ENCODE results near the gene ETV6. TPM values are rescaled to one million over a fixed set of nuclear protein-coding genes. Genes with fewer than 3 reads are reported as not detected.

The ETV6 gene
- total and polyA plus RNA-seq, 9 of the 15 experiments (the other 6 are each of a cell fraction or from before 2014, with no cell fraction given): 0.81 to 12.7 (median 4.1) TPM

DNA sequence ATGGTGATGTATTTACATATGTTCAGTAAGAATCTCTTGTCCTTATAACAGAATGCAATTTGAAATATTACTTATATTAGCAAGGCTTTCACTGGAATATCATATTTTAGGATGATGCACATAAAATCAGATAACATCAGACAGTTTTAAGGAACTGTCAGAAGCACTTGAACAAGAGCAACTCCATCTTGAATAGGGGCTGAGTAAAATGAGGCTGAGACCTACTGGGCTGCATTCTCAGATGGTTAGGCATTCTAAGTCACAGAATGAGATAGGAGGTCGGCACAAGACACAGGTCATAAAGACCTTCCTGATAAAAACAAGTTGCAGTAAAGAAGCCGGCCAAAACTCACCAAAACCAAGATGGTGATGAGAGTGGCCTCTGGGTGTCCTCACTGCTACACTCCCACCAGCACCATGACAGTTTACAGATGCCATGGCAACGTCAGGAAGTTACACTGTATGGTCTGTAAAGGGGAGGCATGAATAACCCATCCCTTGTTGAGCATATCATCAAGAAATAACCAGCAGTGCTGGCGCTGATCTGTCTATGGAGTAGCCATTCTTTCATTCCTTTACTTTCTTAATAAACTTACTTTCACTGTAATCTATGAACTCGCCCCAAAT is 27.6 kb upstream of the ETV6 start (continued):
- TF ChIP-seq ASH1L (IDR thresholded peaks at IDR 0.05; ENCODE audit: borderline replicate concordance, low read depth, partially characterized antibody): no peak
- TF ChIP-seq, protein P1, sequence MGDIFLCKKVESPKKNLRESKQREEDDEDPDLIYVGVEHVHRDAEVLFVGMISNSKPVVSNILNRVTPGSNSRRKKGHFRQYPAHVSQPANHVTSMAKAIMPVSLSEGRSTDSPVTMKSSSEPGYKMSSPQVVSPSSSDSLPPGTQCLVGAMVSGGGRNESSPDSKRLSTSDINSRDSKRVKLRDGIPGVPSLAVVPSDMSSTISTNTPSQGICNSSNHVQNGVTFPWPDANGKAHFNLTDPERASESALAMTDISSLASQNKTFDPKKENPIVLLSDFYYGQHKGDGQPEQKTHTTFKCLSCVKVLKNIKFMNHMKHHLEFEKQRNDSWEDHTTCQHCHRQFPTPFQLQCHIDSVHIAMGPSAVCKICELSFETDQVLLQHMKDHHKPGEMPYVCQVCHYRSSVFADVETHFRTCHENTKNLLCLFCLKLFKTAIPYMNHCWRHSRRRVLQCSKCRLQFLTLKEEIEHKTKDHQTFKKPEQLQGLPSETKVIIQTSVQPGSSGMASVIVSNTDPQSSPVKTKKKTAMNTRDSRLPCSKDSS (IDR thresholded peaks at IDR 0.05; ENCODE audit: low read depth, partially characterized antibody): no peak
- no peak for TF ChIP-seq SIN3A (IDR thresholded peaks at IDR 0.05; ENCODE audit: borderline replicate concordance in 2 of 2, control insufficient read depth in 1 of 2, low read depth in 2 of 2, low read length in 2 of 2)
- TF ChIP-seq, protein P2, sequence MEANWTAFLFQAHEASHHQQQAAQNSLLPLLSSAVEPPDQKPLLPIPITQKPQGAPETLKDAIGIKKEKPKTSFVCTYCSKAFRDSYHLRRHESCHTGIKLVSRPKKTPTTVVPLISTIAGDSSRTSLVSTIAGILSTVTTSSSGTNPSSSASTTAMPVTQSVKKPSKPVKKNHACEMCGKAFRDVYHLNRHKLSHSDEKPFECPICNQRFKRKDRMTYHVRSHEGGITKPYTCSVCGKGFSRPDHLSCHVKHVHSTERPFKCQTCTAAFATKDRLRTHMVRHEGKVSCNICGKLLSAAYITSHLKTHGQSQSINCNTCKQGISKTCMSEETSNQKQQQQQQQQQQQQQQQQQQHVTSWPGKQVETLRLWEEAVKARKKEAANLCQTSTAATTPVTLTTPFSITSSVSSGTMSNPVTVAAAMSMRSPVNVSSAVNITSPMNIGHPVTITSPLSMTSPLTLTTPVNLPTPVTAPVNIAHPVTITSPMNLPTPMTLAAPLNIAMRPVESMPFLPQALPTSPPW (CRISPR knock-in tag; IDR thresholded peaks at IDR 0.05): no peak; the same call in 1 of the 2 replicates
- TF ChIP-seq DMBX1 (CRISPR knock-in tag; IDR thresholded peaks at IDR 0.05; ENCODE audit: borderline replicate concordance): no peak; the same call in 1 of the 2 replicates
- TF ChIP-seq ZNF699 (CRISPR knock-in tag; IDR thresholded peaks at IDR 0.05; ENCODE audit: insufficient replicate concordance): no peak
- TF ChIP-seq ZNF282 (CRISPR knock-in tag; IDR thresholded peaks at IDR 0.05): no peak
- no peak for TF ChIP-seq ZNF146 (CRISPR knock-in tag; IDR thresholded peaks at IDR 0.05; ENCODE audit: unreplicated experiment)
- no peak for TF ChIP-seq ZNF551 (CRISPR knock-in tag; IDR thresholded peaks at IDR 0.05)
- no peak for TF ChIP-seq TAF15 (IDR thresholded peaks at IDR 0.05; ENCODE audit: low read depth, low read length)
- TF ChIP-seq, protein P3, sequence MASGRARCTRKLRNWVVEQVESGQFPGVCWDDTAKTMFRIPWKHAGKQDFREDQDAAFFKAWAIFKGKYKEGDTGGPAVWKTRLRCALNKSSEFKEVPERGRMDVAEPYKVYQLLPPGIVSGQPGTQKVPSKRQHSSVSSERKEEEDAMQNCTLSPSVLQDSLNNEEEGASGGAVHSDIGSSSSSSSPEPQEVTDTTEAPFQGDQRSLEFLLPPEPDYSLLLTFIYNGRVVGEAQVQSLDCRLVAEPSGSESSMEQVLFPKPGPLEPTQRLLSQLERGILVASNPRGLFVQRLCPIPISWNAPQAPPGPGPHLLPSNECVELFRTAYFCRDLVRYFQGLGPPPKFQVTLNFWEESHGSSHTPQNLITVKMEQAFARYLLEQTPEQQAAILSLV (tag; IDR thresholded peaks at IDR 0.05): no peak
- TF ChIP-seq PPARD (CRISPR knock-in tag; IDR thresholded peaks at IDR 0.05): no peak
- TF ChIP-seq ARNT (IDR thresholded peaks at IDR 0.05): no peak
- TF ChIP-seq CREB1 (IDR thresholded peaks at IDR 0.05): no peak
- no peak for TF ChIP-seq CREB1 (CRISPR knock-in tag; IDR thresholded peaks at IDR 0.05)
- TF ChIP-seq ZNF668 (CRISPR knock-in tag; IDR thresholded peaks at IDR 0.05): no peak
- TF ChIP-seq SIN3B (IDR thresholded peaks at IDR 0.05; ENCODE audit: low read depth): no peak
- no peak for TF ChIP-seq TCF7L2 (IDR thresholded peaks at IDR 0.05; ENCODE audit: low read depth, low read length)
- TF ChIP-seq ILF3 (IDR thresholded peaks at IDR 0.05; ENCODE audit: borderline replicate concordance): no peak
- TF ChIP-seq MTA1 (IDR thresholded peaks at IDR 0.05; ENCODE audit: borderline replicate concordance): no peak
- TF ChIP-seq DDX20 (tag; IDR thresholded peaks at IDR 0.05; ENCODE audit: low read depth): peak; percentile 74; the same call in 1 of the 2 replicates
- peak; percentile 35; the same call in 1 of the 2 replicates for TF ChIP-seq BACH1 (tag; IDR thresholded peaks at IDR 0.05)
- TF ChIP-seq HNRNPUL1 (IDR thresholded peaks at IDR 0.05; ENCODE audit: low read length): no peak
- no peak for TF ChIP-seq PURB (CRISPR knock-in tag; IDR thresholded peaks at IDR 0.05; ENCODE audit: low read depth)
- peak in 1 of 2 experiments; percentile 36; a peak in 1 of 4 replicates for TF ChIP-seq TEAD1 (CRISPR knock-in tag; IDR thresholded peaks at IDR 0.05)
- TF ChIP-seq PHTF2 (CRISPR knock-in tag; IDR thresholded peaks at IDR 0.05): no peak
- TF ChIP-seq ZNF79 (CRISPR knock-in tag; IDR thresholded peaks at IDR 0.05; ENCODE audit: low read depth): 0 out of 2 replicates have a peak, but pooled peaks have one; percentile 45
